ENCODE results near the gene CACNG8.
"Not testable (repeated sequence)": the region's sequence is repeated elsewhere in the genome, so short reads cannot be mapped to it uniquely, and the experiment has no call there.

Gene CACNG8

DNA sequence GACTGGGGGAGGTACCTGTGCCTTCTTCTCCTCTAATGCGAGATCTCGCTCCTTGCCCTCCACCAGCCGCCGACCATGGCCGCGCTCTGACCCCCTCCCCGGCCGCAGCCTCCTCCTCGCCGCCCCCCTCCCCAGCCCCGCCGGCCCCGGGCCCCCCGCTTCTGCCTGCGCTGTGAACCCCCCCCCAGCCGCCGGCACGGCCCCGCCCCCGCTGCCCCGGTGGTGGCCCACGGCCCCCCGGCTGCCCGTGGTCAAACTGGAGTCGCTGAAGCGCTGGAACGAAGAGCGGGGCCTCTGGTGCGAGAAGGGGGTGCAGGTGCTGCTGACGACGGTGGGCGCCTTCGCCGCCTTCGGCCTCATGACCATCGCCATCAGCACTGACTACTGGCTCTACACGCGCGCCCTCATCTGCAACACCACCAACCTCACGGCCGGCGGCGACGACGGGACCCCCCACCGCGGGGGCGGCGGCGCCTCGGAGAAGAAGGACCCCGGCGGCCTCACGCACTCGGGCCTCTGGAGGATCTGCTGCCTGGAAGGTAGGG lies at the start of gene CACNG8:
CACNG8 (plus strand) TSS at position 51 of the 545 bp plus-strand sequence.
- no peak for DNase-seq

DNA sequence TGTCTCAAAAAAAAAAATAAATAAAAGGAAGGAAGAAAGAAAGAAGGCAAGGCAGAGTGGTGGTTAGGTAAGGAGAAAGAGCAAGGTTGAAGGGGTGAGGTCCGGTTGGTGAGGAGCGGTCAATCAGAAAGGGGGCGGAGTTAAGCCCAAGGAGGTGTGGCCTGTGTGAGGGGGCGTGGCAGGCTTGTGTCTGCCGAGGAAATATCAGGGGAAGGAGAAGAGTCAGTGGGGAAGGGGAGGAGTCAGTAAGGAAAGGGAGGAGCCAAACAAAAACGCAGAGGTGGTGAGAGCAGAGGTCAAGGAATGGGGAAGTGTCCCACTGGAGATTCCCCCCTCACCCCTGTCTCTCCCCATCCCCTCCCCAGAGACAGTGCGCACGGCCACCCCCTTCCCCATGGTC lies 47.7 kb upstream of the CACNG8 start:
- no peak for DNase-seq

DNA sequence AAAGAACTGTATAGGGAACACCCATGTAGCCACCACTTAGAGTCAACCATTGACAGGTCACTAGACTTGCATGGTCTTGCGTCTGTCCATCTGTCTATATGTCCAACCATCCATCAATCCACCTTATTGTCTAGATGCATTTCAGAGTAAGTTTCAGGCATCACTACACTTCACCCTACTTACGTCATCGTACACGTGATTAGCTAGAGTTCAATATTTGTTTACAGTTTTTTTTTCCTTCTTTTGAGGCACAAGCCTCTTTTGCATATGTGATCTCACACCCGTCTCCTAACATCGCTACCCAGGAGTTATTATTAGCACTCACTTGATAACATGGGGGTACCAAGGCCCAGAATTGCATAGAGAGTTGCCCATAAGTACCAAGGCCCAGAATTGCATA lies 46.7 kb upstream of the CACNG8 start:
- no peak for DNase-seq

DNA sequence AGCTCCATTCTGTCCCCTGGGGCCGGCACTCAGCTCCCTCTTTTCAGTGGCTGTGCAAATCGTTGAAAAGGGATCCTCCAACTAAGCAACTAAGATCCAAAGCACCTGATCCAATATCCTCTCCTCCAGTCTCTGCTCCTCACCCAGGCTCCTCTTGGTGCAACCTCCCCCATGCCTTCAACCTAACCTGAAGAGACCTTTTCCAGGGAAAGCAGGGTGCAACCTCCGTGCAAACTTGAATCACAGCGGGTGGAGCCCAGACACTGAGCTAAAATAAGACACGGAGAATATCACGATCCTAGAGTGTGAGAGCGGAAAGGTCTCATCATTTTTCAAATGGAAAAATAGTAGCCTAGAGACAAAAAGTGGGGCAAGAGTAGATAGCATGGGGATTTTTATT lies 45.4 kb upstream of the CACNG8 start:
- DNase-seq: no peak

DNA sequence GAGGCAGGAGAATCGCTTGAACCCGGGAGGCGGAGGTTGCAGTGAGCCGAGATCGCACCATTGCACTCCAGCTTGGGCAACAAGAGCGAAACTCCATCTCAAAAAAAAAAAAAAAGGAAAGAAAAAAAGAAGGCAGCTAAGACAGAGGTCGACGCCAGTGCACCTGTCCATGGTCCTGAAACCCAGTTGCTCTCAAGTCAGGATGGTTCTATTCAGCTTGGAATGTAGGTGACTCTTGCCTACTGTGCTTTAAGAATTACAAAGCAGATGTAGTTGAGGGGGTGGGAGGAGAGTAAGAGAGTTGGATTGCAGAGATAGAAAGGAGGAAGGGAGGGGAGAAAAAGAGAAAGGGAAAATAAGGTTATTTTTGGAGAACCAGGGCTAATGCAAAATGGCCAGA lies 35.0 kb upstream of the CACNG8 start:
- no peak for DNase-seq

DNA sequence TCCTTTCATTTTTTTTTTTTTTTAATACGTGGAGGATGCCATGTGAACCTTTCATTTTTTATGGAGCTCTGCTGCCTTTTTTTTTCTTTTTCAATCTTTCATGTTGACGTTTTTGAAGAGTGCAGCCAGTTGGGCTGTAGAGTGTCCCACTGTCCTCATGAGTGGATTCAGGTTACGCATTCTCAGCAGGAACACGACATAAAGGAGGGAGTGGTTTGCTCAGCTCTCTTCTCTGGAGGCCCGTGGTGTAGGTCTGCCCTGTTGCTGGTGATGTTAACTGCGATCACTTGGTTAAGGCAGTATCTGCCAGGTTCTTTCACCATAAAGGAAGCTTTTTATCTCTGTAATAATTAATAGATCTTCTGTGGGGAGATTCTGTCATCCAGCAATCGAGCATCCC lies 26.7 kb upstream of the CACNG8 start:
- no peak for DNase-seq

DNA sequence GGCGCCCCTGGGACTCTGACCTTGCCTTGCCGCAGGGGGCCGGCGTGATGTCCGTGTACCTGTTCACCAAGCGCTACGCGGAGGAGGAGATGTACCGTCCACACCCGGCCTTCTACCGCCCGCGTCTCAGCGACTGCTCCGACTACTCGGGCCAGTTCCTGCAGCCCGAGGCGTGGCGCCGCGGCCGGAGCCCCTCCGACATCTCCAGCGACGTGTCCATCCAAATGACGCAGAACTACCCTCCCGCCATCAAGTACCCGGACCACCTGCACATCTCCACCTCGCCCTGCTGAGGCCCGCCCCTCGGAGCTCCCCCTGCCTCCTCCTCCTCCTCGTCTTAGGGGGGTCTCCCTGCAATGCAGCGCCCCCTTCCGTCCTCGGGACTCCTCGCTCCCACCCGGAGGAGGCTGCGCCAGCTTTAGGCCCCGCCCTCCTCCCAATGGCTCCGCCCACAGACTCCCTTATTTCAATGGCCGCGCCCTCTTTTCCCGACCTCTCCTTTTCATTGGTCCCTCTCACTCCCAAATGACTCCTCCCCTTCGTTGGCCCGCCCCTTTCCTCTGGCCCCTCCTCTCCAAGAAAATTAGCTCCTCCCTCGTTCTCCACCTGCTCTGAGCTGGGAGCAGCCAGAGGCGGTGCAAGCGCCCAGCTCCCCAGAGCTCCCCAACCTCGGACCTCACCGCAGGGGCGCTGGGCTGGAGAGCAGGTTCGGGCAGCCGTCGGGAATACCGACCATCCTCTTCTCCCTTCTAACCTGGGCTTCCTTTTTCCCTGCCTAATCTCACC lies 20.5 kb upstream of the CACNG8 start:
- peak; percentile 20 for DNase-seq

DNA sequence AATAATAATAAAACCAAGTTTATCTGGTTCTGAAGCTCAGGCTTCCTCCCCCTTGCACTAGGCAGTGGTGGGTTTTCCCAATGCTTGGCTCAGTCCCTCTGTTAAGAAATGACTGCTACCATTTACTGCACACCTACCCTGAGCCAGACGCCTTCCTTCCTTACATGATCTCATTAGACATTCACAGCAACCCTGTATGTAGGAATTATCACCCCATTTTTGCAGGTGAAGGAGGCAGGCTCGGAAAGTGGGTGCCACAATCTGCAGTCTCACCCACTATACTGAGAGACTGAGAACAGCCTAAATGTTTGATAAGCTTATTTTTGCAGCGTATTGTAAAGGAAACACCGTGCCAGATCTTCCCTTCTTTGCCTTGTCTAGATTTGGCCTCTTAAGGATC lies 18.3 kb upstream of the CACNG8 start:
- no peak for DNase-seq

DNA sequence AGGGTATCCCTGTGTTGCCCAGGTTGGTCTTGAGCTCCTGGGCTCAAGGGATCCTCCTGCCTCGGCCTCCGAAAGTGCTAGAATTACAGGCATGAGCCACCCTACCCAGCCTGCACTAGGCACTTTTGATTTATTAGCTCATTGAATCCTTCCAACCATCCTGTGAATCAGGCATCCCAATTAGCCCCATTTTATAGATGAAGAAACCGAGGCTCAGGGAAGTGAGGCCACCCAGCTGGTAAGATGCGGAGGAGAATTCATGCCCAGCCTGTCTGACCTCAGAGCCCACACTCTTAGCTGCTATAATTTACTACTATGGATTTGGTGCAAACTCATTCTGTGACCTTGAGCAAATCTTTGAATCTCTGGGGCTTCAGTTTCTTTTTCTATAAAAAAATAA lies 17.8 kb upstream of the CACNG8 start:
- no peak for DNase-seq

GRCh38 chr19:53945441-53945840 lies 17.3 kb upstream of the CACNG8 start:
- DNase-seq: no peak

- no peak for DNase-seq
Measured at GRCh38 chr19:53945998-53946397, 16.7 kb upstream of the CACNG8 start.

DNA sequence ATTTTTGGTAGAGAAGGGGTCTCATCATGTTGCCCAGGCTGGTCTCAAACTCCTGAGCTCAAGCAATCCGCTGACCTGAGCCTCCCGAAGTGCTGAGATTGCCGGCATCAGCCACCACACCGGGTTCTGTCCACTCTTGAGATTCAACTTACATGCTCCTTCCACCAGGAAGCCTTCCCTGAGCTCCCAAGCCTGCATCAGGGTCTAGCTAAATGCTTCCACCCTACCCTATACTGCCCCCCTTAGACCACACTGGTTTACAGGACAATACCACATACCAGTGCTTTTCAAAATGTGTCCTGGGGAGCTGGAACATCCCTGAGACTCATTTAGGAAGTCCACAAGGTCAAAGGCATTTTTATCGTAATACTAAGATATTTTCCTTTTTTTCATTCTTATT lies 15.1 kb upstream of the CACNG8 start:
- DNase-seq: no peak

DNA sequence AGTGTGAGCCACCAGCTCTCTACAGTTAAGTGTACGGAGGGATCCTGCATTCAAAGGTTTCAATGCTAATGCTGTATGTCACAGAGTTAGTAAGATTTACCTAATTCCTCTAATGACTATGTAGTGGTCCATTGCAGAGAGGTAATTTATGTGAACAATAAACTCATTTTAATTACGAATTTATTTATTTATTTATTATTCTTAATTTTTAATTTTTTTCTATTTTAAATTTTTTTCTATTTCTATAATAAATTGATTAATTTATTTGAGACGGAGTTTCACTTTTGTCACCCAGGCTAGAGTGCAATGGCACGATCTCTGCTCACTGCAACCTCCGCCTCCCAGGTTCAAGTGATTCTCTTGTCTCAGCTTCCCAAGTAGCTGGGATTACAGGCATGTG lies 14.1 kb upstream of the CACNG8 start:
- not testable (repeated sequence) for DNase-seq

GRCh38 chr19:53951436-53951835 lies 11.3 kb upstream of the CACNG8 start:
- DNase-seq: no peak

DNA sequence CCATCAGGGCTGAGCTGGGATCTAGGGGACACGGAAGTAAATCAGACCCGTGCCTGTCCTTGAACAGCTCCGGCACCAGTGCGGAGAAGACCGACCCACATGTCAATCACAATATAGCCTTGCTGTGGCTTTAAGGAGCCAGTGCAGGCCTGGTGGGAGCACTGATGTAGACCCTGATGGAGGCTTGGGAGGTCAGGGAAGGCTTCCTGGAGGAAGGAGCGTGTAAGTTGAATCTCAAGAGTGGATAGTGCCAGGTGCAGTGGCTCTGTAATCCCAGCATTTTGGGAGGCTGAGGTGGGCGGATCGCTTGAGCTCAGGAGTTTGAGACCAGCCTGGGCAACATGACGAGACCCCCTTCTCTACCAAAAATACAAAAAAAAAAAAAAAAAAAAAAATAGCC lies 10.8 kb upstream of the CACNG8 start:
- no peak for DNase-seq

GRCh38 chr19:53953383-53953782 lies 9.4 kb upstream of the CACNG8 start:
- DNase-seq: no peak

DNA sequence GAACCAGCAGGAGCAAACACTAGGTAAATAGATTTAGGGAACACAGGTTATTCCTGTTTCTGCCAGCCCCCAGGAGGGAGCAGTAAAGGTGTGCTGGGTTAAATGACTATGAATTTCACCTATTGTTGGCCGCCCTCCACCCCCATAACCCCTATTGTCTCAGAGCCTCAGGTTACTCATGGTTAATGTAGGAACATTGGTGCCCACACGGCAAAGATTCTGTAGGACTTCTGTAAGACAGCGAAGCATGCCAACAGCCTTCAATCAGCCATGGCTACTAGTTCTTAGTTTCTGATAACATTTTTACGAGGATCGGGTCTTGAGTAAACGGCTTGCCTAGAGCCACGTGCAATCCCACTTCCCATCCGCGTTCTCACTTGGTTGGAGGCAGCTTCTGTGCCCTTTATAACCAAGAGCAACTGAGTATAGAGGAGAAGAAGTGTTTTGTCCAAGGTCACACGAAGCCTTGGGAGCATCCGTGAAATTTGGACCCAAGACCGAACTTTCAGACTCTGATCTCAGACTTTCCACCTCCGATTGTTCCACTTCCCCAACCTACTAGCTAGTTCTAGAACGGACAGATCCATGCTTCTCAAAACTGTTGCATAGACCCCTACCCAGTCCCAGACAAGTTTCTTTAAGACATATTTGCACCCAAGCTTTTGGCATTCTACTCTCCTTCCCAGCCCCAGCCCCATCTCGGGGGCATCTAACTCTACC lies 5.1 kb upstream of the CACNG8 start:
- no peak for DNase-seq

DNA sequence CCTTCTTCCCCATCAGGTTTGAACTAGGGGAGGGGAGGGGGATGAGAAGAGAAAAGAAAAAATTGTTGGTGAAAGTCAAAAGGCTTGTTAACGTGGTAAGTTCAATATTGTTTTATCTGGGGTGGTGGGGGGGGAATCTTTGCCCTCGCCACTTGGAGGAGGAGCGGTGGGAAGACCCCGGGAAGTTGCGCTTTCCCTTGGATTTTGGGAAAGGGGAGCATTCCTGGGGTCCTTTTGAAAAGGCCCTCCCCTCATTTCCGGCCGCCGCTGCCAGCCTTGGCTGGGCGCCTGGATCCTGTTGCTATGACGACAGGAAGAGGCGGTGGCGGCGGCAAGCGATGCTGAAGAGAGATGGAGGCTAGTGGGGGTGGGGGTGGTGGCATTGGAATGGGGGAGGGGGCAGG lies 4.6 kb upstream of the CACNG8 start:
- no peak for DNase-seq

DNA sequence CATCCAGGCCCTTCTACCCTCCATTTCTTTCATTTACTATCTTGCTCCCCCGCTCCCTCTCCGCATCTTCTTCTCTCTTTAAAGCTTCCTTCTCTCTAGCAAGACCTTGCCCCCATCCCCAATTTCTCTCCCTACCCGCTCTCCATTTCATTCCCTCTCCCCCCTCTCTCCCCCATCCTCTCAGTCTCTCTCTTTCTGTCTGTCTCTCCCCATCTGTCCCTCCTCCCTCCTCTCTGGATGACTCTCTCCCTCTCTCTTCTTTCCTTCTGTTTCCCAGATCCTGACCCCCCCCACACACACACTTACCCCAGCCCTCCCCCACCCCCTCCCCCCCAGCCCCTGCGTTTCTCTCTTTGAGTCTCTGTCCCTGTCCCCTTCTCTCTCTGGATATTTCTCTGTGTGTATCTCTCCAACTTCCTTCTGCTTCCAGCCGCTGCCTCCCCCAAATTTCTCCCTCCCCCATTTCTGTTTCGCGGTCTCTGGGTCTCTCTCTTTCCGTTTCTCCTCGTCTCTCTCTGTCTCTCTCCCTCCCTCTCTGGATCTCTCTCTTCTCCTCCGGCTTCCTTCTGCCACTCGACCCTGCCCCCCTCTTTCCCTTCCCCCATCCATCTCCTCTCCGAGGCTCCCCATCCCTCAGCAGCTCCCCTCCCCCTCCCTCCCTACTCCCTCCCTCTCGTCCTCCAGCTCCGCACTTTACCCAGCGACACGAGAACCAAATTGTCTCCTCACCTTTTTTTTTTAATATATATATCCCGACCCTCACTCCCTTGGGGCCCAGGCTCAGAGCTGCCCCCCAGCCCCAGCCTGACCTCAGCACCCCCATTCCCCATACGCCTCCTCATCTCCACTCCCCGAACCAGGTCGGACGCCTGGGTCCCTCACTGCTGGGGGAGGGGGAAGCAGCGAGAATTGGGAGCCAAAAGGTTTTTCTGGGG lies 3.6 kb upstream of the CACNG8 start:
- no peak for DNase-seq

GRCh38 chr19:53960187-53960586 lies 2.5 kb upstream of the CACNG8 start:
- DNase-seq: no peak

- DNase-seq: no peak
Measured at GRCh38 chr19:53960886-53961285, 1.9 kb upstream of the CACNG8 start.

GRCh38 chr19:53961523-53962356 lies 997 bp upstream of the CACNG8 start:
- DNase-seq: no peak
